NCI-H1105 treated with DMSO at 0.1 percent for 48 hours (cell line): ENCODE measurements around the gene LHX2.
A peak's percentile ranks its signal among the peaks of the same experiment; 100 is the strongest.
"Not testable (repeated sequence)": the region's sequence is repeated elsewhere in the genome, so short reads cannot be mapped to it uniquely, and the experiment has no call there.

ENCODE experiments used
- DNase-seq: peaks from one replicate; lab custom pipeline; 2025; lab: John Stamatoyannopoulos, UW

LHX2 gene

GRCh38 chr9:124011460-124012301 lies at the start of gene LHX2:
TSS of gene LHX2 (plus strand) at chr9:124011768. CDS start at chr9:124012349, 581 bp downstream.
- peak; percentile 96 for DNase-seq

GRCh38 chr9:123964761-123965160 lies 46.8 kb upstream of the LHX2 start:
- no peak for DNase-seq

GRCh38 chr9:123965801-123966686 lies 45.5 kb upstream of the LHX2 start:
- DNase-seq: no peak

- no peak for DNase-seq
These were observed 44.2 kb upstream of the LHX2 start for GRCh38 chr9:123967323-123967722.

- DNase-seq: no peak
These were observed 39.0 kb upstream of the LHX2 start for GRCh38 chr9:123972618-123973017.

DNA sequence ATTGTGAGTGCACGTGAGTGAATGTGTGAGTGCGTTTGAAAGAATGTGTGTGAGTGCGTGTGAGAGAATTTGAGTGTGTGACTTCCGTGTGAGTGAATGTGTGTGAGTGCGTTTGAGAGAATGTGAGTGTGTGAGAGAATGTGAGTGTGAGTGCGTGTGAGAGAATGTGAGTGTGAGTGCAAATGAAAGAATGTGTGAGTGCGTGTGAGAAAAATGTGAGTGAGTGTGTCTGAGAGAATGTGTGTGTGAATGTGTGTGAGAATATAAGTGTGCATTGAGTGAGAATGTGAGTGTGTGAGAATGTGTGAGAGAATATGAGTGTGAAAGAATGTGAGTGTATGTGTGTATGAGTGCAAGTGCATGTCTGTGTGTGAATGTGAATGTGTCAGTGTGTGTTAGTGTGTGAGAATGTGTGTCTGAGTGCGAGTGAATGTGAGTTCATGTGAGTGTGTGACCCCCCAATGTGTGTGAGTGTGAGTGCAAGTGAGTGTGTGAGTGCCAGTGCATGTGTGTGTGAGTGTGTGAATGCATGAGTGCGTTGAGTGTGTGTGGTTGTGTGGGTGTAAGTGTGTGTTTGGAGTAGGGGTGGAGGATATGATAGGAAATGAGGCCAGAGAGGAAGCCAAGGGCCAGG lies 37.9 kb upstream of the LHX2 start:
- no peak for DNase-seq

GRCh38 chr9:123974471-123974870 lies 37.1 kb upstream of the LHX2 start:
- DNase-seq: no peak

DNA sequence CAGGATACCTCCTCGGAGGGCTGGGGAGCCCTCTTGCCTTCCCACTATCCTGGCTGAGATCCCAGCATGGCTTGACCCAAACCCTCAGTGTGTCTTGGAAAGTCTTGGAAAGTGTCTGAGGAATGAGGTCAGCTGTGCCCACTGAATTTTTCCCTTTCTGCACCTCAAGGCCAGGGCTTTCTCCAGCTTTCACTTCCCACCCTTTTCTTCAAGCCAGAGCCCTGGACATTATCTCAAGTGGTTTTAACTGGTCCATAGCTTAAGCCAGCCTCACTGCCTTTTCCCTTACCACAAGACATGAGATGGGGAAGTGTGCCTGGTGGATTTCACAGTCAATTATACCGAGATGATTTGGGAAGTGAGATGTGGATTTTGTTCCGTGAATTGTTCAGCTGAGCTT lies 35.7 kb upstream of the LHX2 start:
- no peak for DNase-seq

DNA sequence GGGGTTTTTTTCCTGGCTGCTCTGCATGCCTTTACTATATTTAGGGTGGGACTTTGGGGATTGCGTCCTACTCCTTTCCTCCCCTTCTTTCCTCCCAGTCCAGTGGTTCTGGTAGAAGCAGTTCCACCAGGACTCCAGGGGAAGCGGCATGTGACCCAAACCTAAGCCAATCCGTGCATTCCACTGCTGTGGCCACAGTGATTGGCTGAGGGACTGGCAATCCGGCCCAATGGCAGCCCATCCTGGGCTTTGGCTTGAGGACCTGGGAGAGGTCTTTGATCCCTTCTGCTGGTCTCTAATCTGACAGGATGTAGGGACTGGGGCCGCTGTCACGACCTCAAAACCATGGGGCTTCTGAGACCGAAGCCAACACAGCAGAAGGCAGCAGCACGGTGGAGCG lies 35.0 kb upstream of the LHX2 start:
- DNase-seq: not testable (repeated sequence)

GRCh38 chr9:123978981-123979380 lies 32.6 kb upstream of the LHX2 start:
- no peak for DNase-seq

DNA sequence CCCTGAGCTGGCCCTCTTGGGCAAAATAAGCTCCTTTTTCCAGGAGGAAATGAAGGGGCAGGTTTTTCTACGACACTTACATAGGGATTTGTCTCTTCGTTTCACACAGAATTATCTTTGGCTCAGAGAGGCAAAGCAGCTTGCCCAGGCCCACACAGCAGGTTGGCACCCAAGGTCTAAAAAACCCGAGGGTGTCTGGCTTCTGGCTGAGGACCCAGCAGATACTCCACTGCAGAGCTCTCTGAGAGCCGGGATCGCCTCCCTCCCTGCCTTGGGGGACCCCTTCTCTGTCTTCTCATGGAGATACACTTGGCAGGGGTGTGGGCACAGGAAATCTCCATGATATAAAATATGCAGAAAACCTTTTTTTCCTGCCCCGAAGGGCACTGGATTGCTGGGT lies 29.0 kb upstream of the LHX2 start:
- no peak for DNase-seq

GRCh38 chr9:123983047-123983446 lies 28.5 kb upstream of the LHX2 start:
- no peak for DNase-seq

- DNase-seq: no peak
These were observed 26.8 kb upstream of the LHX2 start for GRCh38 chr9:123984802-123985201.

DNA sequence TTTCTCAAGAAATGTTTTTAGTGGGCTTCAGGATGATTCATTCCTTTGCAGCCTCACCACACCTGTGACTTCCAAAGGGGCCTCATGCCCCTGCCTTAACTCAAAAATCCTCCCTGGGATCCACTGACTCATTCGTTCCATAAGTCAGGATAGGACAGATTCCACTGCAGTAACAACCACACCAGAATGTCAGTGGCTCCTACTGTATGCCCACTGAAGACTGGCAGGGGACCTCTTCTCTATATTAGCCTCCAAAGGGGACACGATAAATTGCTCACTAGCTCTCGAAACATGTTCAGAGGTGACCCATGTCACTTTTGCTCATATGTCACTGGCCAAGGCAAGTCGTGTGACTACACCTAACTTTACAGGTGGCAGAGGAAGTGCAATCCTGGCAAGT lies 25.7 kb upstream of the LHX2 start:
- no peak for DNase-seq

- DNase-seq: no peak
These were observed 21.1 kb upstream of the LHX2 start for GRCh38 chr9:123990427-123990826.

GRCh38 chr9:123992679-123993078 lies 18.9 kb upstream of the LHX2 start:
- not testable (repeated sequence) for DNase-seq

DNA sequence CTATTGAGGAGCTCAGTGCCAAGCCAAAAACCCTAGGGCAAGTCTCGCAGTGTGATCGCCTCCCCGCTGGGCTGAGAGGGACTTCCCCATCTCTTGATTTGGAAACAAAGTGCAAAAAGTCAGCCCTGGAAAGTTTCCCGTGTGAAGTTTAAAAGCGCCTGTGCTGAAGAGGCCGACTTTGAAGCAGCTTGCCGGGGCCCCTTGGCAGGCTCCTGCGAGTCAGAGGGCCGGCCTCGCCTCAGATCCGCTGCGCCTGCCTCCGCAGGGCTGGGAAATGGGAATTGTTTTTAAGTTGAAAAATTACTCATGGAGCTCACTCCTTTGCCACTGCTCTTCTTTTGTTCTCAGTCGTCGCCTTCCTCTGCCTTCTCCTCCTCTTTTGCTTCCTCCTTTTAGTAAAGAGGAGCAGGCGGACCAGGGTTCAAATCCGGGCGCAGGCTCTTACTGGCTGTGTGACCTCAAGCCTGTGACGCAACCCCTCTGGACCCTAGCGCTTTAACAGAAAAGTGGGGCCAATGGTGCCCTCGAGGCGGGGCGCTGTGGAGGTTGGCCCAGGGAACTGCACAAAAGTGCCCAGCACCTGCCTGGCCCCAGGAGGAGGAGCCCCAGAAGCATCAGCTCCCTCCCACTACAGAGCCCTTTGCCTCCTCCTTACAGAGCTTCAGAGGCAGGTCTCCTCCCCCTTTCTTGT lies 14.7 kb upstream of the LHX2 start:
- no peak for DNase-seq

- DNase-seq: no peak
These were observed 13.8 kb upstream of the LHX2 start for GRCh38 chr9:123997665-123998277.

- no peak for DNase-seq
These were observed 13.2 kb upstream of the LHX2 start for GRCh38 chr9:123998278-123998925.

GRCh38 chr9:123998970-123999621 lies 12.5 kb upstream of the LHX2 start:
- peak; percentile 10 for DNase-seq
